Natural killer cell (primary cell): ENCODE data around the gene DNTTIP2. TPM values are rescaled to one million over a fixed set of nuclear protein-coding genes. Genes with fewer than 3 reads are reported as not detected.

Experiments used
- ATAC-seq, 3 donors: fragments of 150-1000 bp in 2 of 3; fragments of 200-7000 bp in 1 of 3; cut with Tn5 transposase; 1 replicate in 1 of 3; 2 replicates in 2 of 3; pipeline ENCODE4 v1.10.0; 2021; ENCODE audit warnings: mild to moderate bottlenecking in 2 of 3, moderate library complexity in 2 of 3
- DNase-seq, 2 donors: peaks; one replicate each; pipeline versions ENCODE4 v3.0.0 to v3.0.0-alpha.2; 2013 to 2021; ENCODE audit warnings: mixed read lengths in 1 of 2
- H3K27ac ChIP-seq: one replicate; pipeline ENCODE4 v1.5.1; 2013; ENCODE audit warnings: mild to moderate bottlenecking, low read length
- H3K27me3 ChIP-seq: one replicate; pipeline ENCODE4 v1.6.1; 2013; ENCODE audit warnings: low read length; ENCODE audit not compliant: control insufficient read depth, insufficient read depth
- H3K36me3 ChIP-seq: one replicate; pipeline ENCODE4 v1.6.1; 2013; ENCODE audit warnings: low read length; ENCODE audit not compliant: control insufficient read depth, insufficient read depth
- H3K4me1 ChIP-seq: one replicate; pipeline ENCODE4 v1.6.1; 2013; ENCODE audit warnings: low read length; ENCODE audit not compliant: control insufficient read depth, insufficient read depth
- H3K4me3 ChIP-seq: one replicate; pipeline ENCODE4 v1.5.1; 2013; ENCODE audit warnings: low read length
- H3K9me3 ChIP-seq: one replicate; pipeline ENCODE4 v1.6.1; 2013; ENCODE audit warnings: low read length; ENCODE audit not compliant: control insufficient read depth, insufficient read depth
- H3K27ac Mint-ChIP-seq, 2 donors: one replicate each; pipeline ENCODE4 v1.8.0; 2022; ENCODE audit warnings: mild to moderate bottlenecking in 2 of 2, mixed read lengths in 2 of 2, moderate library complexity in 1 of 2
- H3K27me3 Mint-ChIP-seq, 2 donors: one replicate each; pipeline ENCODE4 v1.8.0; 2022; ENCODE audit warnings: low read depth in 2 of 2, mixed read lengths in 2 of 2
- H3K36me3 Mint-ChIP-seq: one replicate; pipeline ENCODE4 v1.8.0; 2022; ENCODE audit warnings: mixed read lengths
- H3K4me1 Mint-ChIP-seq, 2 donors: one replicate each; pipeline ENCODE4 v1.8.0; 2022; ENCODE audit warnings: mixed read lengths in 2 of 2
- H3K4me3 Mint-ChIP-seq: one replicate; pipeline ENCODE4 v1.8.0; 2022; ENCODE audit warnings: mild to moderate bottlenecking, moderate library complexity, mixed read lengths
- H3K9me3 Mint-ChIP-seq, 2 donors: one replicate each; pipeline ENCODE4 v1.8.0; 2022; ENCODE audit warnings: mixed read lengths in 2 of 2
- WGBS: methylation state at CpG from one replicate; pipeline ENCODE4 v1.1.7; 2013; ENCODE audit warnings: missing lambda C conversion rate; ENCODE audit not compliant: insufficient coverage; 5-methylcytosine and 5-hydroxymethylcytosine counted together
- intact Hi-C: fragments of 100-400 bp; cut with micrococcal nuclease; formaldehyde crosslinking; loops from one replicate; pipeline ENCODE4 v1.14.2; 2022
- total RNA-seq, 4 donors: library from RNA; stranded (reverse); fragments of 120-200 nt in 1 of 4; gene quantifications; one replicate each; pipeline versions ENCODE4 v1.2.3 to v1.2.4, GENCODE V29; 2013 to 2022
- TF ChIP-seq, protein P1 (sequence below): fragments of 200-600 bp; IDR thresholded peaks from one replicate; pipeline ENCODE4 v1.8.0; 2022; ENCODE audit warnings: antibody characterized with exemption

Gene DNTTIP2
- total RNA-seq, 3 donors from 2014 or later (not counting 1 experiment from before 2014, with no cell fraction given) = 88.5 to 104 (median 97.3) TPM

DNA sequence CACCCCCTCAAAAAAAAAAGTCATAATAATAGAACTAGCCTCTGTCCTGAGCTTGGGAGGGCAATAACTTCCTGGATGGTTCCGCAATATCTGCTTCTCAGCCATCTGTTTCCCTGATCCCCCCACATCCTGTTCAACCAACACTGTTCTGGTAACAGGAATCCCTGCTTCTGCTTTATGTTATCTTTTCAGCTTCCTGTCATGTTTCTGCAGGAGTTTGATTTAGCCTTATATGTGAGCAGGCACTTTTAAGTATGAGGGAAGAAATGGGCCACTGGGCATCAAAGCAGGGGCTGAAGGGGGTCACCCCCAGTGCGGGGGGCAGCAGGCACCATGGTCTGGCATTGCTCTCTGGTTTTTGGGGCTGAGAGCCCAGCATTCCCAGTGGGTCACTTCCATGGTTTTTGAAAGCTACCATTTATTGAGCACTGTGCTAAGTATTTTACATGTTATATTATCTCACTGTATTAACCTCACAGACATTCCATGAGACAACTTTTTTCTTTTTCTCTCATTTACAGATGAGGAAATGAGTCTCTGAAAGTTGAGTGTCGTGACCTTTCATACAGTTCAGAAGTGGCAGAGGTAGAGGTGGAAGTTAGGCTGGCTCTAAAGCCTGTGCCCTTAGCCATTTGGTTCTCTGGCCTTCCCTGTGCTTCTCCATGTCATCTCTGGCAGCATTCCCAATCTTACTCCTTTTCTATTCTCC, 61.9 kb downstream of the DNTTIP2 start:
- Histone ChIP-seq H3K27ac (no peak overlapping the region), H3K27me3 (no peaks in the 10 kb centered on the region), H3K4me3 (no peak overlapping the region), H3K9me3 (no peaks in the 10 kb centered on the region), H3K36me3 (no peaks in the 10 kb centered on the region), H3K4me1 (peaks cover 16% of the 10 kb centered on the region)
- Mint-ChIP-seq H3K27me3 (no peaks in the 10 kb centered on the region), H3K4me3 (no peak overlapping the region), H3K27ac (peak overlapping the region; percentile 70 to 86), H3K9me3 (no peaks in the 10 kb centered on the region), H3K36me3 (no peaks in the 10 kb centered on the region), H3K4me1 (peaks cover 22 to 23% of the 10 kb centered on the region in 2 donors)
- 27% methylated on average over 3 of the region's 3 CpGs for WGBS
- TF ChIP-seq, protein P1, sequence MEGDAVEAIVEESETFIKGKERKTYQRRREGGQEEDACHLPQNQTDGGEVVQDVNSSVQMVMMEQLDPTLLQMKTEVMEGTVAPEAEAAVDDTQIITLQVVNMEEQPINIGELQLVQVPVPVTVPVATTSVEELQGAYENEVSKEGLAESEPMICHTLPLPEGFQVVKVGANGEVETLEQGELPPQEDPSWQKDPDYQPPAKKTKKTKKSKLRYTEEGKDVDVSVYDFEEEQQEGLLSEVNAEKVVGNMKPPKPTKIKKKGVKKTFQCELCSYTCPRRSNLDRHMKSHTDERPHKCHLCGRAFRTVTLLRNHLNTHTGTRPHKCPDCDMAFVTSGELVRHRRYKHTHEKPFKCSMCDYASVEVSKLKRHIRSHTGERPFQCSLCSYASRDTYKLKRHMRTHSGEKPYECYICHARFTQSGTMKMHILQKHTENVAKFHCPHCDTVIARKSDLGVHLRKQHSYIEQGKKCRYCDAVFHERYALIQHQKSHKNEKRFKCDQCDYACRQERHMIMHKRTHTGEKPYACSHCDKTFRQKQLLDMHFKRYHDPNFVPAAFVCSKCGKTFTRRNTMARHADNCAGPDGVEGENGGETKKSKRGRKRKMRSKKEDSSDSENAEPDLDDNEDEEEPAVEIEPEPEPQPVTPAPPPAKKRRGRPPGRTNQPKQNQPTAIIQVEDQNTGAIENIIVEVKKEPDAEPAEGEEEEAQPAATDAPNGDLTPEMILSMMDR = no peak
- DNase-seq = no peak
- intact Hi-C loops = no loop called here
- ATAC-seq = peak in 1 of 3 donors; percentile 30

Other genes starting within 250 kb of the DNTTIP2 start
- 1 to 10 TPM in 2 of 3 donors, under 1 TPM in 1; 0.52 to 6.5 (median 2.4) TPM for gene BCAR3, start 197.4 kb downstream of the DNTTIP2 start, total RNA-seq
- 10 to 100 TPM; 16.1 to 25.5 (median 18.6) TPM for gene GCLM, start 30.2 kb upstream of the DNTTIP2 start, total RNA-seq
- gene ABCA4, start 241.9 kb upstream of the DNTTIP2 start, total RNA-seq = under 1 TPM in 1 of 3 donors, not detected in 2; 0.48 TPM